Amniotic stem cell (primary cell): Measurements from ENCODE around the gene NAB2.
A peak's percentile ranks its signal among the peaks of the same experiment; 100 is the strongest.
"Not testable (repeated sequence)": the region's sequence is repeated elsewhere in the genome, so short reads cannot be mapped to it uniquely, and the experiment has no call there.

Source experiments
- DNase-seq: peaks from one replicate; lab custom pipeline; 2025; lab: John Stamatoyannopoulos, UW

The NAB2 gene

DNA sequence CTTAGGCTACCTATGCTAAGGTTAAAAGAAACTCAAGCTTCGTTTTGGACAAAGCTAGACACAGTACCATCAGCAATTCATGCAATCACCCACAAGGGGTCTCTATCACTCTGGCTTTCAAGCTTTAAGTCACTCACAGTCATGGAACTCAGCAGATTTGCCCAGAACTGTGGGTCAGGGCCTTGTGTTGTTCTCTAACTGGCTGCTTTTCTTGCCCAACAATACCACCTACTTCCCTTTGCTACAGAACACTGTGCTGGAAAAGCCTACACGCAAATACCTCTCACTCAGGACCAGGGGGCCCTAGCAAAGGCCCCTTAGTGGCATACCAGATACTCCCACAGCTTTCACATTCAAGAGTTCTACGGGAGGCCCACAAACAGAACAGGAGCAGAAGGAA lies 19.4 kb upstream of the NAB2 start:
- DNase-seq = peak; percentile 57

DNA sequence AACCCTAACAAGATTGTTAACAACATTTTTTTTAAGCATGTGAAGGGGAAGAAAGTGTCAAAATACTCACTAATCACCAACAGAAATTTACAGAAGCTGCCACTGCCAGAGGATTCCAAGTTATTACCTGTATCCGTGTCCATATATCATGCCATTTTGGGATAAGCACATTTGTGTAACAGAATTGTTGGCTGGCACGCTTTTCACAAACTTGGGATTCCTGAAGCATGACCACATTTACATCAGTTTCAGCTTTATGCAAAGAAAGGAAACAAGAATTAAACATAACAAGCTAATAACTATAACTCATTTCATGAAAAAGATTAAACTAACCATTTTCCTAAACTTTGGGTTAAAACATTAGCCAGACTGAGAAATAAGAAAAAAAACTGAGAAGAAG lies 16.3 kb upstream of the NAB2 start:
- no peak for DNase-seq

DNA sequence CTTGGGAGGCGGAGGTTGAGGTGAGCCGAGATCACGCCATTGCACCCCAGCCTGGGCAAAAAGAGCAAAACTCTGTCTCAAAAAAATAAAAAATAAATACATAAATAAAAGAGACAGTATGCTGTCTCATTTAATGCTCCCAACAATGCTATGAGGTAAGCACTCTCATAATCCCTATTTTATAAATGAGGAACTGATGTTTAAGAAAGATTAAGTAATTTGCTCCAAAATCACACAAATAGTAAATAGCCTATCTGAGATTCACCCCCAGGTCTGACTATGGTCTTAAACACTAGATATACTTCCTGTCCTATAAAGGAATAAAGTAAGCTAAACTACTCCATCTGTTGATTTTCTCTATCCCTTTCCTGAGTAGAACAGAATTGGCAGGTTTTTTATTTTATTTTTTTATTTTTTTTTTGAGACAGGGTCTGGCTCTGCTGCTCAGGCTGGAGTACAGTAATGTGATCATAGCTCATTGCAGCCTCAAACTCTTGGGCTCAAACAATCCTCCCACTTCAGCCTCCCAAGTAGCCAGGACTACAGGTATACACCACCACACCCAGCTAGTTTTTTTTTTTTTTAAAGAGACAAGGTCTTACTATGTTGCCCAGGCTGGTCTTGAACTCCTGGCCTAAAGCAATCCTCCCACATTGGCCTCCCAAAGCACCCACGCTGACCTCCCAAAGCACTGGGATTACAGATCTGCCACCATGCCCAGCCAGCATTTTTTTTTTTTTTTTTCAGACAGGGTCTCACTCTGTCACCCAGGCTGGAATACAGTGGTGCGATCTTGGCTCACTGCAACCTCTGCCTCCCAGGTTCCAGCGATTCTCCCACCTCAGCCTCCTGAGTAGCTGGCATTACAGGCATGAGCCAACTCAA lies 15.1 kb upstream of the NAB2 start:
- DNase-seq = not testable (repeated sequence)

DNA sequence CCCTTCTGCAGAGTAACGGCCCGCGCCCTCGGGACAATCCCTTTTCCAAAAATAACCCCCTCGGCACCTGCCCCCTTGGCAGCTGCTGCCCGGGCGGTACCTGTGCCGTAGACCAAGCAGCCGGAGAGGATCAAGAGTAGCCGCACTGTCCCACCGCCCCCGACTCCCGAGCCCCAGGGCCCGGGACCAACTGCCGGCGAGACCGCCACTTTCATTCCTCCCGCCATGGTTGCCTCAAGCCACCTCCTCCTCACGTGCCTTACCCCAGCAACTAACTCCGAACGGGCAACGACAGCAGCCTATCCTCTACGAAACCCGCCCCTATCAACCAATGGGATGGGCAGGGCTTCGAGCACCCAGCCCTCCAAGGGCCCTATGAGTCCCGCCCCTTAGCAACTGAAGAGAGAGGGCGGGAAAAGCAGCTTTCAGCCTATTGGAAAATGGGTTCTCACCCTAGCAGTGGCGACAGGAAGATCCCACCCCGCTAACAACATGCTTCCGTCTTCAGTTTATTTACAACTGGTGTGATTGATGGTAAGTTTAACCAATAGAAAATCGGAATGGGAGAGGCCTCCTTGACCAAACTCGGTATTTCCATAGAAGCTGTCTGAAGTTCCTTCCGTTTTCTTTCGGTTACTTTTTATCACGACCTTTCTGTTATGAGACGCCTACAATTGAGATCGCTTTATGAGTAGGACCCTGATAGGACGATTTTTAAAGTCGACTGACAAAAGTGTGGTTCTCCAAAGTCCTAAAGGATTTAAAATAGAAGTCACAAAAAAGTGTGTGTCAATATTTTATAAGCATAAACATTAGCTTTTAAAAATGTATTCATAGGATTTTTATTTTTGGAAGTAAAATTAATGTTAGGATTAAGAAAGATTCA lies 10.2 kb upstream of the NAB2 start, which contains the start of gene NEMP1:
Gene NEMP1 (minus strand): TSS at position 273 of the 886 bp plus-strand sequence. CDS start 46 bp downstream, at position 227.
- DNase-seq = peak; percentile 100

DNA sequence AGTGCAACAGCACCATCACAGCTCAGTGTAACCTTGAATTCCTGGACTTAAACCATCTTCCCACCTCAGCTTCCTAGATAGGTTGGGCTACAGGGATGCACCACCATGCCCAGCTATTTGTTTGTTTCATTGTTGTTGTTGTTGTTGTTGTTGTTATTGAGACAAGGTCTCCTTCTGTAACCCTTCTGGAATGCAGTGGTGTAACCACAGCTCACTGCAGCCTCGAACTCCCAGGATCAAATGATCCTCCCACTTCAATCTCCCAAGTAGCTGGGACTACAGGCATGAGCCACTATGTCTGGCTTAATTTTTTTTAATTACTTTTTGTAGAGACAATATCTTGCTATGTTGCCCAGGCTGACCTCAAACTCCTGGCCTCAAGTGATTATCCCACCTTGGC lies 9.1 kb upstream of the NAB2 start:
- DNase-seq = no peak

DNA sequence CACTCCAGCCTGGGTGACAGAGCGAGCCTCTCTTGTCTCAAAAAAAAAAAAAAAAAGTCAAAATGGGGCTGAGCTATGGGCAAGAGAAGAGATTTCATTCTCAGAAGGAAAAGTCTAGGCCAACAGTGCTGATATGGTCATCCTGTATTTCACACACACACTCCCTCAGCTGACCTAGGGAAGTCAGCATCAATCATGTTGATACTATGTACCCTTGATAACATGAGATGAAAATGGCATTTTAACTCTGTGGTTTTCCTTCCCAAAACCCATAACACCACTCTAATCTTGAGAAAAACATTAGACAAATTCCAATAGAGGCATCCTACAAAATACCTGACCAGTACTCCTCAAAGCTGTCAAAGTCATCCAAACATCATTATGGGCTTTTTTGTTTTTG lies 8.1 kb upstream of the NAB2 start:
- no peak for DNase-seq

DNA sequence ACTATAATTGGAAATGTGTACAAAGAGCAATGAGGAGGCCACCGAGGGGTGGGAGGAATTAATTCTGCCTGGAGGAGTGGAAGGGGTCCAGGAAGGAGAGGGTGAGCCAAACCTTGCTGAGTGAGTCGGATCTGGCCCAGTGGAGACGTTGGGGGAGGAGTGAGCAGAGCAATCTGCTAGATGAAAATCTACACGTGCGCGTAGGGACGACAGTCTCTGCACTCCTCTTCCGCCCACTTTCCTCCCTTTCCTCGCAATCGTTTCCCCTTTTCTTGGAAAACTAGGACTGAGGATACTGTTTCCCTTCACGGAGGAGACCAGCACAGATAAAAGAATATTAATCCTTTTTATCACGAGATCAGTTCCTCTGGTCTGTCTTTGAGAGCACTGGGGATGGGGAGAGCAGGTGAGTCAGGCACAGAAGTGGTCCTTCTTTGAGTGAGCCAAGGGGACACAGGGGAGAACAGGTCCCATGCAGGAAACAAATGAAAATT lies 2.9 kb upstream of the NAB2 start:
- no peak for DNase-seq

DNA sequence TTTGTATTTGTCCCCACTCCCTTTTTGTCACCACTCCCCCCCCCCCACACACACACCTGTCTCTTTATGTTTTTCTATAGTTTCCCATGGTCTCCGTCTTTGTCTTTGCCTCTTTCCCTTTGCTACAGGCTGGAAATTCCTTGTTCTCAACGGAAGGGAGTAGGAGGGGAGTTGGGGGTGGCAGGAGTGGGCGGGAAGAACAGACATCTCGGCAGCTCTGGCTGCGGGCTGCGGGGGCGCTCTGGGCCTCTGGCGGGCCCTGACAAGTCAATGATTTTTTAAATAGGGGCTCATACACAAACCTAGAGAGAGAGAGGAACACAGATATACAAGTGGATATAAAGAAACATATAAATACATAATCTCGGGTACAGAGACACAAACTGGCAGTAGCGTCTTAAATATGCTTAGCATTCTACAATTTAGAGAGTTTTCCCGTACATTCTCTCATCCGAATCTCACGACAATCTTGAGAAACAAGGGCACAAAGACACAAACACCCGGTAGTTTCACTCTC lies 2.4 kb upstream of the NAB2 start:
- peak; percentile 48 for DNase-seq

DNA sequence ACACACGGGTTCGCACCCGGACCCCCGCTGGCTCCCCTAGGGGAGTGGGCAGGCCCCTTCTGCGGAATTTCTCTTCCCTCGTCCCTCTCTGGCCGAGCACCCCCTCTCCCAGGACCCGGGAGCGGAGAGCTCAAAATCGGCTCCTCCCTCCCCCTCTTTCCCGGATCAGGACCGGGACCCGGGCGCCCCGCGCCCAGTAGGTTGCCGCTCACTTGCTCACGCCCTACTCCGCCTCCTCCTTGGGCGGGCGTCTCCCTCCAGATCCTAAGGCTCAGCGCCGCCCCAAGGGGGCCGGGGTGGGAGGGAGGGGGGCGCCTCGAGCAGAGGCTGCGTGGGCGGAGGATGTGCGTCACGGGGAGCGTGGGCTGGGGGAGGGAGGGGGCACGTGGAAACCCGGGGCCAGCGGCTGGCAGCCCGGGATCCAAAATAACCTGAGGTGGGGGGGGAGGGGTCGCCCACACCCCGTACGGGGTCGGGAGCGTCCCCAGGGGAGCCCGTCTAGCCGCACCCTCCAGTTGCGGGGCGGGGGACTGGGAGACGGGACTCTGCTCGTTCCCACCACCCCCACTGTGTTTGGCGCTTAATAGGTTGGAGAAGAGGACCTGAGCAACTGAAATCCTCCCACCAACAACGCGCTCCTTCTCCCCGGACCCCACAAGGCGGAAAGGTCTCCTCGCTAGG lies 1.8 kb upstream of the NAB2 start:
- peak; percentile 85 for DNase-seq

DNA sequence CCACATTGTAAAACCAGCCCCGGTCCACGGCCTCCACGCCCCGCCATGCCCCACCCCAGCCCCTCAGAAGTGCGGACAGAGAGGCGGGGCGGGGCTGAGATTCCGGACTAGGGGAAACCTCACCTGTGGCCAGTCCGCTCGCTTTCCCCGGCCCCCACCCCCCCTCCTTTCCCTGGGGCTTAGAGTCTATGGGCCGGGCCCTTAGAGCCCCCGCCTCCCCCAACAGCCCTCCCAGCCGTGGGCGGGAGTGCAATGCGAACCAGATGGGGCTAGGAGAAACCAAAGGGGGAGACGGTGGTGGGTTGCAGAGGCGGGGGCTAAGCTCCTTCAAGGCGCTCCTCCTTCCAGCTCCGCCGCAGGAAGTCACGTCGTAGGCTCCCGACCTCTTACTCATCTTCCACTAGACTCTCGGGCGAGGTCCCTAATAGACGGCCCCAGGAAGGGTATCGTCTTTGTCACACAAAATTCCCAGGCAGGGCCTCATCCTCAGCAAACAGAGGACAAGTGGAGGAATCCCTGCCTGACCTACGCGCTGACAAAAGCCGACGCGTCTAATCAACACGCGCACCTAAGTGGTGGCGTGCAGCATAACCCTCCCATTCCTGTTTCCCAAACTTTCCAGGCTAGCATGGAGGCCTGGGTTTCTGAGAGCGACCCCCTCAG lies 1.1 kb upstream of the NAB2 start:
- DNase-seq = peak; percentile 84

DNA sequence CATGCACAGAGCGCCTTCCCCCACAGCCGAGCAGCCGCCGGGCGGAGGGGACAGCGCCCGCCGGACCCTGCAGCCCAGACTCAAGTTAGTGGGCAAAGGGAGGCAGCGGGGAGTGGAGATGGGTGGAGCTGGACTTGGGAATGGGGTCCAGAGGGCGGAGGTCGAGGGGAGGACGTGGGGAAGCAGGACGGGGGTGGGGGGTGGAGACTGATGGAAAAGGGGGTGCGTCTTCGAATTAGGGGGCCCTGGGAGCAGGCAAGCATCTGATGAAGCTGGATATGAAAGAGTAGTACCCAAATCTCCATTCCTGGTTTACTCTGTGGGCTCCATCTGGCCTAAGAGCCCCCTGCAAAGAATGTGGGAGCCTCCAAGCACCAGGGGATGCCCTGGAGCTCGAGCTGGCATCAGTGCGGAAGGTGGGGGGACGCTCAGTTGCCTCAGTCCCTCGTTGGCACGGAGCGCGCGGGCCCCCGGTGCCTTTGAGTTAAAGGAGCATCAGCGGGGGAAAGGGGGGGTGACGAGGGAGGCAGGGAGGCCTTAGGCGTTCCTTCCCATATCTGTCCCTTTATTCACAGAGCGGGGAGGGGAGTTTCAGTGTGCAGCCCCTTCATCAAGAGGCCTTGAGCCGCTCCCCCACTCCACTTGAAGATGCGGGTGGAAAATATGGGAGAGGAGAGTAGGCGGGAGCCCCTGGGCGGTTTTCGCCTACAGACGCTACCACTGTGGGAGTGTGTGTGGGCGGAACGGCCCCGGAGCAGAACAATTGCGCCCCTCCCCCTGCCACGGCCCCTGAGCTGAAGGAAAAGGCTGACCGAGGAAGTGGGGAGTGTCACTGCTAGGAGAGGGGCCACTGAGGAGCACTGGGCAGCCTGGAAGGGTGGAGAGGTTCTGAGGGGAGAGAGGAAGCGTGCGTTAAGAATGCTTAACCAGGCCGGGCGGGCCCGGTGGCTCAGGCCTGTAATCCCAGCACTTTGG lies 644 bp downstream of the NAB2 start:
- no peak for DNase-seq

DNA sequence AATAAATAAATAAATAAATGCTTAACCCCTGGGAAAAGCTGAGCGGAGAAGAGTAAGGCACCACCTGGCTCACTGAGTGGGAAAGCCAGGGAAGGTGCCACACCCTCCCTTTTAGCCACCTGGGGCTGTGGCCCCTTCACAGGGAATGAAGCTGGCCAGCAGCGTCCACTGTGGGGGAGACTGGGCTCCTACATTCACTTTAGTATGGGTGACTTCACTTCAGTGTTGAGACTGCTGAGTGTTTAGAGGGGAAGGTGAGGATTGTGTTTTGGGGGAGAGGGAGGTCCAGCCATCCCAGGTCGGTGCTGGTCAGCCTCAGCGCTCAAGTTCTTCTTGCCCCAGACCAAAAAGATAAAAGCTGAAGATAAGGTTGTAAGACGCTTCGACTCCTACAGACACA lies 1.6 kb downstream of the NAB2 start:
- no peak for DNase-seq

DNA sequence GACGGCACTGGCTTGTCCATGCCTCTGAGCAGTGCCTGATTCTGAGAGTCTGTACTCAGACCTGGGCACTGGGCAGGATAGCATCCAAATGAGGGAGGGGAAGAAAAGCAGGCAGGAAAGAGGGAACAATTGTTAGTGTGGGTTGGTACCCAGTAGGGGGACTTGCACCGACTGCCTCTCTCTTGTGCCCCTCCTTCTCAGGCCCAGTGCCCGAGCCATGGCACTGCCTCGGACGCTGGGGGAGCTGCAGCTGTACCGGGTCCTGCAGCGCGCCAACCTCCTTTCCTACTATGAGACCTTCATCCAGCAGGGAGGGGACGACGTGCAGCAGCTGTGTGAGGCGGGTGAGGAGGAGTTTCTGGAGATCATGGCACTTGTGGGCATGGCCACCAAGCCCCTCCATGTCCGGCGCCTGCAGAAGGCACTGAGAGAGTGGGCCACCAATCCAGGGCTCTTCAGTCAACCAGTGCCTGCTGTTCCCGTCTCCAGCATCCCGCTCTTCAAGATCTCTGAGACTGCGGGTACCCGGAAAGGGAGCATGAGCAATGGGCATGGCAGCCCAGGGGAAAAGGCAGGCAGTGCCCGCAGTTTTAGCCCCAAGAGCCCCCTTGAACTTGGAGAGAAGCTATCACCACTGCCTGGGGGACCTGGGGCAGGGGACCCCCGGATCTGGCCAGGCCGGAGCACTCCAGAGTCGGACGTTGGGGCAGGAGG lies 2.2 kb downstream of the NAB2 start:
- no peak for DNase-seq

DNA sequence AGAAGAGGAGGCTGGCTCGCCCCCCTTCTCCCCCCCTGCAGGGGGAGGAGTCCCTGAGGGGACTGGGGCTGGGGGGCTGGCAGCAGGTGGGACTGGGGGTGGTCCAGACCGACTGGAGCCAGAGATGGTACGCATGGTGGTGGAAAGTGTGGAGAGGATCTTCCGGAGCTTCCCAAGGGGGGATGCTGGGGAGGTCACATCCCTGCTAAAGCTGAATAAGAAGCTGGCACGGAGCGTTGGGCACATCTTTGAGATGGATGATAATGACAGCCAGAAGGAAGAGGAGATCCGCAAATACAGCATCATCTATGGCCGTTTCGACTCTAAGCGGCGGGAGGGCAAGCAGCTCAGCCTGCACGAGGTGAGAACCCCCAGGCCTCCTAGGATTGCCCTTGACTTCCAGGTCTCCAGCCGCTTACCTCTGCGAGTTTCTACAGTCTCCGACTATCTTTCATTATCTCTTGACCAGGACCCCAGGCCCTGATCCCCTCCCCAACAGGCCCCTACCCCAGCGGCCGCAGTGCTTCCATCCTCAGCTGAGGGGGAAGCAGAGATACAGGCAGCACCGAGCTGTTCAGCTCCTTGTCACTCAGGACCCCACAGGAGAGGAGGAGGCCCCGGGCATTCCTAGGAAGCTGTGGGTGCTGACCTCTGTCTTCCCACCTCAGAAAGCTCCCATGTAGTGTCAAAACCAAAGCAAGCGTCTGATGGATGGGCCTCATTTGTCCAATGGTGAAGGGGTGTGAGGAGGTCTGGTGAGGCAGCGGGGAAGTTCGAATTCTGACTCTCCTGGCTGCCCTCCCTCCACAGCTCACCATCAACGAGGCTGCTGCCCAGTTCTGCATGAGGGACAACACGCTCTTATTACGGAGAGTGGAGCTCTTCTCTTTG lies 3.0 kb downstream of the NAB2 start:
- no peak for DNase-seq

DNA sequence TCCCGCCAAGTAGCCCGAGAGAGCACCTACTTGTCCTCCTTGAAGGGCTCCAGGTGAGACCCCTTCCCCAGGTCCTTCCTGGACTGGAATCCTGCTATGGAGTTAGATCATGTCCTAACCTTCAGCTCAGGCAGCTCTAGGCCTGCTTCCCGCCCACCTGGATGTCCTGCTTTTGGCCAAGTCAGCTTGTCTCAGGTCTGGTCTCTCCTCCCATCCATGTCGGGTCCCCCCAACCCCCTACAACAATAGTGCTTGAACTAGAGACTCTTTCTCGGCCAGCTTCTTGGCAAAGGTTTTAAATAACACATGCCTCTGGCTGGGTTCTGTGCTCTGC lies 3.6 kb downstream of the NAB2 start:
- DNase-seq = no peak

DNA sequence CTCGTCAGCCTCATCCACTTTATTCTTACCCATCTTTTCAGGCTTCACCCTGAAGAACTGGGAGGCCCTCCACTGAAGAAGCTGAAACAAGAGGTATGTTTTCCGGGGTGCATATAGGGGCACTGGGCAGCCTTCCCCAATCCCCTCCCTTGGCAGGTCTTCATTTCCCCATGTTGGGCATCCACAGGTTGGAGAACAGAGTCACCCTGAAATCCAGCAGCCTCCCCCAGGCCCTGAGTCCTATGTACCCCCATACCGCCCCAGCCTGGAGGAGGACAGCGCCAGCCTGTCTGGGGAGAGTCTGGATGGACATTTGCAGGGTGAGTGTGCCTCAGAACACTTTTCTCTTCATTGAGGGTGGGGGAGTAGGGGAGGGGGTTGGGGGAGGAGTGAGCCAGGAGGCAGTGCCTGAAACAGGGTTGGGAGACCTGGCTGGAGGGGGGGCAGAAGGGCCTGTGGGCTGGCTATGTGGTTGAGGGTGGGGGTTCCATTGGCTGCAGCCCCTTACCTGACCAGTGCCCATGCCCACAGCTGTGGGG lies 4.0 kb downstream of the NAB2 start:
- DNase-seq = no peak

DNA sequence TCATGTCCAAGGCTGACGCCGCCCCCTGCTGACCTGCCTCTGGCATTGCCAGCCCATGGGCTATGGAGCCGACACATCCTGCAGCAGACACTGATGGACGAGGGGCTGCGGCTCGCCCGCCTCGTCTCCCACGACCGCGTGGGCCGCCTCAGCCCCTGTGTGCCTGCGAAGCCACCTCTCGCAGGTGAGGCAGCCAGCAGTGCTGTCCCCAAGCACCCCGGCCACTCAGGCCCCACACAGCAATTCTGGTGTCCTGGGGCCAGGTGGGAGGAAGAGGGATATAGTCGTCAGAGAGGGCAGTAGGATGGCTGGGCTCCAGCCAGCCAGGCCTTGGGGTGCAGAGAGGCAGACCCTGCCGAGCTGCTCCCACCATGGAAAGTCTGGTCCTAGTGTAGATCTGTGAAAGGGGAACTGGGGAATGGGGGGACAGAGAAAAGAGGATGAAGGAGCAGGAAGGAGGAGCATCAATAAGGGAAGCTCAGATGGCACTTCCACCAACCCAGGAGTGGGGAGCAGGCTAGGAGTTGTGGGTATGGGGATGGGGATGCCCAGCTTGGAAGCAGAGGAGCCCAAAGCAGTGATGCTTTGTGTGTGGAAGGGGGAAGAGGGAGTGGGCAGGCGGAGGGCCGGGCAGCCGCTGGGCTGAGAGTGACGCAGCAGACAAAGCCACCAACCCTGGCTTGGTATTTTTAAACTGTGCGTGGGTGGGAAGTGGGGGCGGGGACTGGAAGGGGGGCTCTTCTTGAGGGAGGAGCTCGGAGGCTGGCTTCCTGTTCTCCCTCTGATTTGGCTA lies 4.7 kb downstream of the NAB2 start:
- peak; percentile 38 for DNase-seq
